Psoas muscle (tissue), 8 donors: Measurements from ENCODE around the gene WASF2. TPM values are rescaled to one million over a fixed set of nuclear protein-coding genes. Genes with fewer than 3 reads are reported as not detected.

Source experiments
- ATAC-seq, 4 donors: fragments of 200-7000 bp; cut with Tn5 transposase; one replicate each; pipeline ENCODE4 v1.9.1; 2020; ENCODE audit warnings: moderate library complexity in 3 of 4, mild to moderate bottlenecking in 2 of 4
- DNase-seq, 2 donors: peaks; one replicate each; pipeline ENCODE4 v3.0.0-alpha.2; 2020
- H3K27ac ChIP-seq: fragments of 200-600 bp; one replicate; pipeline ENCODE4 v1.8.0; 2022
- H3K27me3 ChIP-seq, 3 donors: fragments of 200-600 bp in 1 of 3; one replicate each; pipeline versions ENCODE4 v1.6.1 to v1.8.0; 2013 to 2022; ENCODE audit warnings: low read length in 2 of 3, mild to moderate bottlenecking in 2 of 3, moderate library complexity in 1 of 3; ENCODE audit not compliant: insufficient read depth in 3 of 3
- H3K36me3 ChIP-seq, 2 donors: fragments of 200-600 bp in 1 of 2; one replicate each; pipeline versions ENCODE4 v1.6.1 to v1.8.0; 2013 to 2022; ENCODE audit warnings: low read depth in 1 of 2, mild to moderate bottlenecking in 1 of 2, moderate library complexity in 1 of 2; ENCODE audit not compliant: insufficient read depth in 1 of 2
- H3K4me1 ChIP-seq: fragments of 200-600 bp; one replicate; pipeline ENCODE4 v1.8.0; 2022
- H3K4me3 ChIP-seq: fragments of 200-600 bp; one replicate; pipeline ENCODE4 v1.8.0; 2022; ENCODE audit warnings: mild to moderate bottlenecking
- H3K9me3 ChIP-seq: fragments of 200-600 bp; one replicate; pipeline ENCODE4 v1.8.0; 2022
- CTCF ChIP-seq: fragments of 200-600 bp; IDR thresholded peaks from one replicate; pipeline ENCODE4 v1.8.0; 2022; ENCODE audit warnings: antibody characterized with exemption
- WGBS, 3 donors: extraction: QIAGEN DNeasy Blood & Tissue Kit; methylation state at CpG; one replicate each; pipeline versions ENCODE4 v1.1.6 to v1.1.7; 2013; 5-methylcytosine and 5-hydroxymethylcytosine counted together
- intact Hi-C, 2 donors: fragments of 100-400 bp; cut with DNase I; formaldehyde crosslinking; loops; one replicate each; pipeline versions ENCODE4 v1.11.0 to v1.14.2; 2022
- polyA plus RNA-seq, 3 donors: library from polyadenylated mRNA; stranded (reverse); fragments of 200-250 nt; gene quantifications; one replicate each; pipeline ENCODE4 v1.2.3, GENCODE V29; 2013
- total RNA-seq, 4 donors: library from RNA; stranded (reverse); fragmentation: NEBNext Ultra II Directional in 2 of 4; extraction: Animal tissue kit (Norgen Biotek cat#: 25700) in 2 of 4; gene quantifications; one replicate each; pipeline versions ENCODE4 v1.2.1 to v1.2.4, GENCODE V29; 2021 to 2023
- donor health status: healthy with polysubstance abuse.
- donor health status: DM: no; HTN: no; CAD: no; lungs with moderate emphysema.
- donor health status: Bipolar disorder and iron deficiency.
- donor health status: healthy.
- donor health status: DM: yes; HTN: yes; CAD: no.
- donor health status: DM: no; HTN: no; CAD: no.
- donor health status: DM: no; HTN: no; CAD: no.
- donor health status: DM: yes; HTN: yes; CAD: no.

WASF2 gene
- total and polyA plus RNA-seq, 7 donors, result 7.9 to 40.6 (median 29.4) TPM

DNA sequence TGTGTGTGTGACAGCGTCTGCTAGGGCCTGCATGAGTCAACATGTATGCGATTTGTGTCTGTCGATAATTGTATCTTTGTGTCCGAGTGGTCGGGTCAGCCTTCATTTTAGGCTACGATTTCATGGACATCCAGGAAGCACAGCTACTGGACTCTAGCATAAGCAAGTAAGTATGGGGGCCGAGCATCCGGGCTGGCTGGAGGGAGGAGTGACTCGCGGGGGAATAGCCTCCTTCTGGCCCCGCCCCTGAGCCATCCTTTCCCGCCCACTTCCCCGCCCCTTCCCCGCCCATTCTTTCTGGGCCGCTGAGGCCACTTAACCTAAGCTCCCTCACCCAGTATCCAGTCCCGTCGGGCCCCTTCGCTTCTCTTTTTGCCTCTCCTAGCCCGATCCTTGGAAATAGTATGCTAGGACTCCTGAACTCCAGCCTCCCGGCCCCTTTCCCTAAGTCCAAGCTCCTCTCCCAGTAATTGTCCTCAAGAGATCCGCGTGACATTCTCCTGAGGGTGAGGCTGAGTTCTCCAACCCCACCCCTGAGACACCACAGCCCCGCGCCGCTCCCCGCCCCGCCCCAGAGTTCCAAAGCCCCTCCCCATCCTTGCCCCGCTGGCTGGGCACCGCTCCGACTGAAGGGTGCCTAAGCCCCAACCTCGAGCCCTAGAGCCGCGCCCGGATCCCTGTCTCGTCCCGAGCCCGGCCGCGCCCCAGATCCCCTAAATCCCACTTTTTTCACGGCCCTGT lies 124.4 kb downstream of the WASF2 start:
- H3K9me3 ChIP-seq, result no peaks in the 10 kb centered on the region
- WGBS, 3 donors, result 3 to 4% (median 4%) methylated on average over 36 to 40 of the region's 40 CpGs
- intact Hi-C loops, result loop anchor here in 1 of 2 donors (1.0 kb wide), 1 partner anchor 23 kb away; no protein-coding TSS in a partner anchor
- H3K4me1 ChIP-seq, result peaks cover 17% of the 10 kb centered on the region
- H3K36me3 ChIP-seq, result peaks cover 0 to 34% of the 10 kb centered on the region in 2 donors
- H3K27me3 ChIP-seq, result no peaks in the 10 kb centered on the region
- no peak for TF ChIP-seq CTCF
- peak overlapping the region; percentile 86 for H3K27ac ChIP-seq
- DNase-seq, result peak; percentile 89 to 93
- peak overlapping the region; percentile 72 for H3K4me3 ChIP-seq
- peak; percentile 76 to 84 (median 78) for ATAC-seq

DNA sequence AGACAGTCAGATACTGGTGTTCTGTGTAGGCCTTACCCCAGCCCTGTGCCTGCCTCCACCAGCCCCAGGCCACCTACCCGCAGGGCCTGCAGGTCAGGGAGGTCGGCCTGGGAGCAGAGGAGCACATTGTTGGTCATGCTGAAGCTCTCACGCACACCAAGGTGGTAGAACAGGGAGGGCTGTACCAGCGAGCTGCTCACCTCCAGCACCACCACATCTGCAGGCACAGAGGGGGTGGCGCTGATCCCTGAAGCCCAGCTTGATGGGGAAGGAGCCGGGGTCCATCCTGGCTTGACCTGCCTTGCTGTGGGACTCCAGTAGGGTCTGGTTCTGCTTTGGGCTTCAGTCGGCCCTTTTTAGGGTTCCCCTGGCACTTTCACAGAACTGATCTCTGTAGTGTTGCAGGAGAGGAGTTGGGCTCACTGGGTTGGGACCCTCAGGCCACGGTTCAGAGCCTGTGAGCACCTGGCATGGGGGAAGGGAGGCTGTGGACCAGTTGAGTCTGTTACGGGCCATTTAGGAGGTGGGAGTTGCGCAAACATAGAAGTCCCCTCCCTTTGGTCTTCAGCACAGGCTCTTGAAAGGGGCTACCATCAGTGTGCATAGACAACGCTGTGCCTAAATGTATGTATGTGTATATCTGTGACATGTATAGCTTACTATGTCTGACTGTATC lies 125.1 kb downstream of the WASF2 start:
- Histone ChIP-seq H3K27me3 (no peaks in the 10 kb centered on the region), H3K36me3 (peaks cover 0 to 36% of the 10 kb centered on the region in 2 donors), H3K27ac (peak overlapping the region; percentile 86), H3K9me3 (no peaks in the 10 kb centered on the region), H3K4me1 (peaks cover 17% of the 10 kb centered on the region), H3K4me3 (peak overlapping the region; percentile 72)
- DNase-seq (no peak), ATAC-seq (peak in 1 of 4 donors; percentile 1)
- TF ChIP-seq CTCF, result no peak
- intact Hi-C loops, result loop anchor here in 1 of 2 donors (5.0 kb wide), 1 partner anchor 38 kb away; no protein-coding TSS in a partner anchor
- WGBS, 3 donors, result 69 to 77% (median 73%) methylated on average over 11 of the region's 11 CpGs

GRCh38 chr1:27363766-27364695 lies 125.9 kb downstream of the WASF2 start:
- ATAC-seq (no peak), DNase-seq (no peak)
- peaks cover 0 to 44% of the 10 kb centered on the region in 2 donors for H3K36me3 ChIP-seq

More at GRCh38 chr1:27363766-27364695, 125.9 kb downstream of the WASF2 start:
- H3K27ac ChIP-seq, result no peak overlapping the region
- H3K27me3 ChIP-seq, result no peaks in the 10 kb centered on the region
- no peak for TF ChIP-seq CTCF
- intact Hi-C loops, result loop anchor here in 1 of 2 donors (5.0 kb wide), 1 partner anchor 37 kb away; no protein-coding TSS in a partner anchor
- H3K4me3 ChIP-seq, result peak overlapping the region; percentile 72
- H3K9me3 ChIP-seq, result no peaks in the 10 kb centered on the region
- WGBS, 3 donors, result 87 to 90% (median 89%) methylated on average over 26 of the region's 26 CpGs
- peaks cover 17% of the 10 kb centered on the region for H3K4me1 ChIP-seq
